B cell (primary cell): ENCODE measurements around the gene ALOX15B.

Source experiments
- CTCF ChIP-seq: fragments of 200-600 bp; IDR thresholded peaks from one replicate; pipeline ENCODE4 v1.8.0; 2022; ENCODE audit warnings: antibody characterized with exemption, mild to moderate bottlenecking
- EZH2 ChIP-seq: IDR thresholded peaks from 2 replicates; pipeline ENCODE4 v1.6.1; 2012; ENCODE audit warnings: borderline replicate concordance, low read depth, mild to moderate bottlenecking, moderate library complexity, low read length; ENCODE audit not compliant: insufficient read depth, poor library complexity, severe bottlenecking

- TF ChIP-seq CTCF (no peak), EZH2 (no peak)
Observed at GRCh38 chr17:8020776-8021564, 17.9 kb upstream of the ALOX15B start.
